Endothelial cell (in vitro differentiated cells): ENCODE measurements around the gene SNTB2. TPM values are rescaled to one million over a fixed set of nuclear protein-coding genes. Genes with fewer than 3 reads are reported as not detected.

Experiments
- DNase-seq: peaks from one replicate; pipeline ENCODE4 v3.0.0; 2021; ENCODE audit warnings: low spot score
- H3K27ac Mint-ChIP-seq: one replicate; pipeline ENCODE4 v1.8.0; 2021; ENCODE audit warnings: mixed read lengths, inconsistent platforms; ENCODE audit not compliant: unreplicated experiment
- H3K27me3 Mint-ChIP-seq: one replicate; pipeline ENCODE4 v1.8.0; 2021; ENCODE audit warnings: mild to moderate bottlenecking, moderate library complexity, mixed read lengths, inconsistent platforms; ENCODE audit not compliant: unreplicated experiment
- H3K36me3 Mint-ChIP-seq: one replicate; pipeline ENCODE4 v1.8.0; 2021; ENCODE audit warnings: mild to moderate bottlenecking, low read depth, mixed read lengths, inconsistent platforms; ENCODE audit not compliant: unreplicated experiment
- H3K4me1 Mint-ChIP-seq: one replicate; pipeline ENCODE4 v1.8.0; 2021; ENCODE audit warnings: mild to moderate bottlenecking, mixed read lengths, inconsistent platforms; ENCODE audit not compliant: unreplicated experiment
- H3K4me3 Mint-ChIP-seq: one replicate; pipeline ENCODE4 v1.8.0; 2021; ENCODE audit warnings: mild to moderate bottlenecking, mixed read lengths, inconsistent platforms; ENCODE audit not compliant: unreplicated experiment
- H3K9me3 Mint-ChIP-seq: one replicate; pipeline ENCODE4 v1.8.0; 2021; ENCODE audit warnings: mixed read lengths, inconsistent platforms; ENCODE audit not compliant: unreplicated experiment
- total RNA-seq: library from RNA; stranded (reverse); fragmentation: NEBNext Ultra II Directional; extraction: Animal tissue kit (Norgen Biotek cat#: 25700); gene quantifications from one replicate; pipeline ENCODE4 v1.2.1, GENCODE V29; 2021; ENCODE audit not compliant: unreplicated experiment
- TF ChIP-seq, protein P1 (sequence below): fragments of 200-600 bp; sonication (generic); IDR thresholded peaks from one replicate; pipeline ENCODE4 v1.5.0; 2021; ENCODE audit warnings: antibody characterized with exemption; ENCODE audit not compliant: unreplicated experiment

Gene SNTB2
- total RNA-seq, 1 donor from 2014 or later: 16.8 TPM

DNA sequence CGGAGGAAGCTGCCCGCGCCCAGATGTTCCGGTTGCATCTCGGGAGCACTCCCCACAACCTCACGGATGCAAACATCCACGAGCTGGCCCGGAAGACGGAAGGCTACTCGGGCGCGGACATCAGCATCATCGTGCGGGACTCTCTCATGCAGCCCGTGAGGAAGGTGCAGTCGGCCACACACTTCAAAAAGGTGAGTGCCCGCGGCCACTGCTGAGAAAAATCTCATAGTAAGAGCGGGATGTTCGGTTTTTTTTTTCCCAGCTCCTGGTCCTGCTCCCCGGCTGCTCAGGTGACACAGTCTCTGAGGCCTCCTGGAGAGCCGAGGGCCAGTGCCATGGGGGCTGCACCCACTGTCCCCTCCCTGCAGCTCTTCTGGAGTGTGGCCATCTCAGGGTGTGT is 134.1 kb downstream of the SNTB2 start:
- no peaks in the 10 kb centered on the region for H3K9me3 Mint-ChIP-seq

DNA sequence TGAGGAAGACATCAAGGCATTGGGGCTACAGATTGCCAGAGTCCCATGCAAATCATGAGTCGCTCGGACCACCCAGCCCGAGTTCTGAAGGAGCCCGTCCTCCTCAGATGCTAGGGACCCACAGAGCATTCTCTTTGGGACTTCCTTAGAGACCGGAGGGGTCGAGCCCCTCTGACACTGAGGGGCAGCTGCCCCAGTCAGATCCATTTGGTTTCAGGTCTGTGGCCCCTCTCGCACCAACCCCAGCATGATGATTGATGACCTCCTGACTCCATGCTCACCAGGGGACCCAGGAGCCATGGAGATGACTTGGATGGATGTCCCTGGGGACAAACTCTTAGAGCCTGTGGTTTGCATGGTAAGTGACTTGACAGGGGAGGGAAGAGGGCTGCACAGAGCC is 135.4 kb downstream of the SNTB2 start:
- Mint-ChIP-seq H3K4me3 (no peak overlapping the region), H3K27me3 (peaks cover 10% of the 10 kb centered on the region), H3K9me3 (no peaks in the 10 kb centered on the region), H3K4me1 (no peaks in the 10 kb centered on the region), H3K27ac (no peak overlapping the region), H3K36me3 (peaks cover 49% of the 10 kb centered on the region)
- TF ChIP-seq, protein P1, sequence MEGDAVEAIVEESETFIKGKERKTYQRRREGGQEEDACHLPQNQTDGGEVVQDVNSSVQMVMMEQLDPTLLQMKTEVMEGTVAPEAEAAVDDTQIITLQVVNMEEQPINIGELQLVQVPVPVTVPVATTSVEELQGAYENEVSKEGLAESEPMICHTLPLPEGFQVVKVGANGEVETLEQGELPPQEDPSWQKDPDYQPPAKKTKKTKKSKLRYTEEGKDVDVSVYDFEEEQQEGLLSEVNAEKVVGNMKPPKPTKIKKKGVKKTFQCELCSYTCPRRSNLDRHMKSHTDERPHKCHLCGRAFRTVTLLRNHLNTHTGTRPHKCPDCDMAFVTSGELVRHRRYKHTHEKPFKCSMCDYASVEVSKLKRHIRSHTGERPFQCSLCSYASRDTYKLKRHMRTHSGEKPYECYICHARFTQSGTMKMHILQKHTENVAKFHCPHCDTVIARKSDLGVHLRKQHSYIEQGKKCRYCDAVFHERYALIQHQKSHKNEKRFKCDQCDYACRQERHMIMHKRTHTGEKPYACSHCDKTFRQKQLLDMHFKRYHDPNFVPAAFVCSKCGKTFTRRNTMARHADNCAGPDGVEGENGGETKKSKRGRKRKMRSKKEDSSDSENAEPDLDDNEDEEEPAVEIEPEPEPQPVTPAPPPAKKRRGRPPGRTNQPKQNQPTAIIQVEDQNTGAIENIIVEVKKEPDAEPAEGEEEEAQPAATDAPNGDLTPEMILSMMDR: no peak
- DNase-seq: no peak

More for the DNA sequence above, 134.1 kb downstream of the SNTB2 start:
- no peak for DNase-seq
- H3K27ac Mint-ChIP-seq: peak overlapping the region; percentile 36
- peaks cover 12% of the 10 kb centered on the region for H3K27me3 Mint-ChIP-seq
- no peak overlapping the region for H3K4me3 Mint-ChIP-seq
- no peaks in the 10 kb centered on the region for H3K4me1 Mint-ChIP-seq
- TF ChIP-seq, protein P1: no peak
- H3K36me3 Mint-ChIP-seq: peaks cover 48% of the 10 kb centered on the region

DNA sequence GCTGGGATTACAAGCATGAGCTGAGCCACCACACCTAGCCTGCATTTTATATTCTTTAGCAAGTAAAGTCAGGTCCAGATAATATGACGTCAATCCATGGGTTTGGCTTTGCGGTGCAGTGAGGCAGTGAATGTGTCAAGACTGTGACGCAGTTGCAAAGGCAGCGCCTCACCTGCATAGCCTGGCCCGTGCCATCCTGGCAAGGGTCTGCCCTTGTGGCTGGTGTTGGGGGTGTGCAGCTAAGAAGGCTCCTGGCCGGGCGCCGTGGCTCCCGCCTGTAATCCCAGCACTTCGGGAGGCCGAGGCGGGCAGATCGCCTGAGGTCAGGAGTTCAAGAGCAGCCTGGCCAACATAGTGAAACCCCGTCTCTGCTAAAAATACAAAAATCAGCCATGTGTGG is 136.5 kb downstream of the SNTB2 start:
- no peak for DNase-seq
- no peak overlapping the region for H3K27ac Mint-ChIP-seq
- peaks cover 10% of the 10 kb centered on the region for H3K27me3 Mint-ChIP-seq
- TF ChIP-seq, protein P1: no peak
- H3K36me3 Mint-ChIP-seq: peaks cover 53% of the 10 kb centered on the region
- H3K4me1 Mint-ChIP-seq: peaks cover 2% of the 10 kb centered on the region
- H3K4me3 Mint-ChIP-seq: no peak overlapping the region
- no peaks in the 10 kb centered on the region for H3K9me3 Mint-ChIP-seq

DNA sequence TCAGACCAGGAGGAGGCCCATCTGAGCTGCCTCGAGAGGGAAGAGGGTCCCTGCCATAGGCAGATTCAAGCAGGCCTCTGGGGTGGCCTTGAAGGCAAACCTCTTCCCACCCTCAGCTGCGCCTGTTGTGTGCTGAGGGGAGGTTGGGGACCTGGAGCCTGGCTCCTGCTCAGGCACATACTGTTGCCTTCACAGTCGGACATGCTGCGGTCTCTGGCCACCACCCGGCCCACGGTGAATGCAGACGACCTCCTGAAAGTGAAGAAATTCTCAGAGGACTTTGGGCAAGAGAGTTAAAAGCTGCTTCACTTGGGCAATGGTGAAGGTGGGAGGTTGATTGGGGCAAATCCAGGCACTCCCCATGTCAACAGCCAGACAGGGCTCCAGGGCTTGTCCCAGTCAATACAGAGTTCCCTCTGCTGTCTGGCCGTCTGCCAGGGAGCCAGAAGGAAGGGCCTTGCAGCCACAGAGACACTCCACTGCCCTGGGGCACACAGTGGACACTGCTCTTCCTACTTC is 137.1 kb downstream of the SNTB2 start:
- H3K36me3 Mint-ChIP-seq: peaks cover 51% of the 10 kb centered on the region
- H3K4me1 Mint-ChIP-seq: peaks cover 9% of the 10 kb centered on the region
- no peak overlapping the region for H3K27ac Mint-ChIP-seq
- TF ChIP-seq, protein P1: no peak
- peak overlapping the region; percentile 42 for H3K4me3 Mint-ChIP-seq
- H3K27me3 Mint-ChIP-seq: peaks cover 14% of the 10 kb centered on the region
- no peak for DNase-seq
- no peaks in the 10 kb centered on the region for H3K9me3 Mint-ChIP-seq

DNA sequence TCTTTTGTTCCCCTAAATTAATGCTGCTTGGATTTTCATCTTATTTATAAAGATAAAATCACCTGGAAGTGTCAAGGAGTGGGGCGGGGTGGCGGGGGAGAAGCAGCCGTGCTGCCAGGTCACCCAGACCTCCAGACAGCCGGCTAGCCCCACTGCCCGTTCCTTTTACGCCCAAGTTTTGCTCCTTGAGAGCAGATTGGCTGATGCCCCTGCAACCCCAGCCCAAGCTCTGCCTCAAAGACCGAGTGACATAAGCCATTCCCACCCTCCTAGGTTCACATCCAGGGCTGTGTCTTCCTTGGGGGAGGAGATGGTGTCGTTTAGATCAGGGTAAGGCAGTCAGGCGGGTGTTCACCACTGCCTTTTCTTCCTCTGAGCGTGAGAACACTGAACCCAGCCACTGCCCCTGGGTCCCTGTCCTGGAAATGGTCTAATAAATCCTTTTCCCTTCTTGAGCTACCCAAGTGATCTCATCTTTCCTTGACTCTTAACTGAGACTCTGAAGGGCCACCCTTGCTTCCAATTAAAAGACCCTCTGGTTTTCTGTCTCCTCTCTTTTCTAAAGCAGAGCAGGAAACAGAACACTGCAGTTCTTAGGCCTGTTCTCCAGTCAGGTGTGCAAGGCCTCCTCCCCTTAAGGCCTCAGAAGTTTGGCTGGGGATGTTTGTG is 137.8 kb downstream of the SNTB2 start:
- H3K4me1 Mint-ChIP-seq: peaks cover 14% of the 10 kb centered on the region
- H3K27me3 Mint-ChIP-seq: peaks cover 14% of the 10 kb centered on the region
- TF ChIP-seq, protein P1: no peak
- H3K9me3 Mint-ChIP-seq: no peaks in the 10 kb centered on the region
- no peak overlapping the region for H3K27ac Mint-ChIP-seq
- no peak for DNase-seq
- H3K36me3 Mint-ChIP-seq: peaks cover 45% of the 10 kb centered on the region
- peak overlapping the region; percentile 42 for H3K4me3 Mint-ChIP-seq
